Thymus (tissue), 11 donors: ENCODE results near the gene ZNF266. TPM values are rescaled to one million over a fixed set of nuclear protein-coding genes. Genes with fewer than 3 reads are reported as not detected.

Experiments used
- DNase-seq, 9 donors: peaks; one replicate each; pipeline ENCODE4 v3.0.0-alpha.2; 2013; ENCODE audit warnings: low spot score in 9 of 9, low read depth in 6 of 9, missing footprints in 1 of 9
- H3K27ac ChIP-seq, 2 donors: one replicate each; pipeline ENCODE4 v1.5.1; 2013; ENCODE audit warnings: control low read depth in 1 of 2, low read depth in 1 of 2, low read length in 1 of 2, mild to moderate bottlenecking in 1 of 2, moderate library complexity in 1 of 2
- H3K27me3 ChIP-seq, 2 donors: one replicate each; pipeline ENCODE4 v1.5.1; 2013; ENCODE audit warnings: low read length in 1 of 2; ENCODE audit not compliant: control insufficient read depth in 2 of 2, insufficient read depth in 1 of 2
- H3K36me3 ChIP-seq, 2 donors: one replicate each; pipeline ENCODE4 v1.5.1; 2013; ENCODE audit warnings: low read length in 1 of 2, mild to moderate bottlenecking in 1 of 2, moderate library complexity in 1 of 2; ENCODE audit not compliant: control insufficient read depth in 2 of 2, insufficient read depth in 2 of 2
- H3K4me1 ChIP-seq, 2 donors: one replicate each; pipeline ENCODE4 v1.5.1; 2013; ENCODE audit warnings: low read length in 2 of 2; ENCODE audit not compliant: control insufficient read depth in 2 of 2, insufficient read depth in 2 of 2
- H3K4me3 ChIP-seq, 2 donors: one replicate each; pipeline ENCODE4 v1.5.1; 2013; ENCODE audit warnings: low read length in 2 of 2, control low read depth in 1 of 2, mild to moderate bottlenecking in 1 of 2
- H3K9me3 ChIP-seq, 2 donors: one replicate each; pipeline ENCODE4 v1.5.1; 2013; ENCODE audit warnings: low read length in 1 of 2, mild to moderate bottlenecking in 1 of 2; ENCODE audit not compliant: control insufficient read depth in 2 of 2, insufficient read depth in 1 of 2
- WGBS: extraction: QIAGEN DNeasy Blood & Tissue Kit; methylation state at CpG from one replicate; pipeline ENCODE4 v1.1.7; 2013; 5-methylcytosine and 5-hydroxymethylcytosine counted together
- polyA plus RNA-seq: library from polyadenylated mRNA; stranded (reverse); fragments of 200-250 nt; gene quantifications from one replicate; pipeline ENCODE4 v1.2.3, GENCODE V29; 2013
- total RNA-seq: library from RNA; stranded (reverse); fragments of 120-200 nt; gene quantifications from one replicate; pipeline ENCODE4 v1.2.4, GENCODE V29; 2013
- donor health status: healthy.

The ZNF266 gene
- total and polyA plus RNA-seq, 2 donors = 25.7 to 151 TPM

- 88% methylated on average over 4 of the region's 4 CpGs for WGBS
- Histone ChIP-seq H3K27ac (peak overlapping the region in 1 of 2 donors; percentile 31), H3K4me3 (no peak overlapping the region), H3K36me3 (peaks cover 10 to 17% of the 10 kb centered on the region in 2 donors), H3K27me3 (no peaks in the 10 kb centered on the region), H3K9me3 (peaks cover 0 to 2% of the 10 kb centered on the region in 2 donors), H3K4me1 (peaks cover 8 to 10% of the 10 kb centered on the region in 2 donors)
- no peak for DNase-seq
Observed at GRCh38 chr19:9436358-9436757, 985 bp upstream of the ZNF266 start.

DNA sequence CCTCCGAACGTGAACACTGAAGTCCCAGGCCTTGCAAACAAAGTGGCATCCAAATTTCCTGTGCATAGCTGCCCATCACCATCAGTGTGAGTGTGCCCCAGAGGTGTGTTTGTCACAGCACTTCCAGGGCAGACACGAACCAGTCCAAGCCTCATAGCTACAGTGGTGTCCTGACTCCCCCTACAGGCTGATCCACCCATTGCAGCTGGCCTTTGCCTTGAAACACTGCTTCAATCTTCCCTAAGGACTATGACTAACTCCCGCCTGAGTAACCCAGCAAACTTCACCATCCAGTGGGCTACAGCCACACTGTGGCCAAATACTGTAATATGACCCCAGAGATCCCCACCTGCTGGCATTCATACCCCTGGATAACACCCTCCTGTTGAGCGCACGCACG, 3.9 kb downstream of the ZNF266 start:
- H3K4me1 ChIP-seq = peaks cover 8 to 10% of the 10 kb centered on the region in 2 donors
- 97% methylated on average over 7 of the region's 7 CpGs for WGBS
- peaks cover 31 to 42% of the 10 kb centered on the region in 2 donors for H3K36me3 ChIP-seq
- no peaks in the 10 kb centered on the region for H3K27me3 ChIP-seq
- no peak overlapping the region for H3K4me3 ChIP-seq
- peaks cover 0 to 5% of the 10 kb centered on the region in 2 donors for H3K9me3 ChIP-seq
- DNase-seq = peak in 5 of 9 donors; percentile 15 to 58 (median 28)
- H3K27ac ChIP-seq = no peak overlapping the region

- Histone ChIP-seq H3K36me3 (peaks cover 36 to 49% of the 10 kb centered on the region in 2 donors), H3K27ac (no peak overlapping the region), H3K4me1 (peaks cover 2 to 3% of the 10 kb centered on the region in 2 donors), H3K9me3 (peaks cover 0 to 8% of the 10 kb centered on the region in 2 donors), H3K4me3 (no peak overlapping the region), H3K27me3 (no peaks in the 10 kb centered on the region)
- 100% methylated on average over 1 of the region's 1 CpG for WGBS
- DNase-seq = no peak
Observed at GRCh38 chr19:9430444-9430843, 4.9 kb downstream of the ZNF266 start.

DNA sequence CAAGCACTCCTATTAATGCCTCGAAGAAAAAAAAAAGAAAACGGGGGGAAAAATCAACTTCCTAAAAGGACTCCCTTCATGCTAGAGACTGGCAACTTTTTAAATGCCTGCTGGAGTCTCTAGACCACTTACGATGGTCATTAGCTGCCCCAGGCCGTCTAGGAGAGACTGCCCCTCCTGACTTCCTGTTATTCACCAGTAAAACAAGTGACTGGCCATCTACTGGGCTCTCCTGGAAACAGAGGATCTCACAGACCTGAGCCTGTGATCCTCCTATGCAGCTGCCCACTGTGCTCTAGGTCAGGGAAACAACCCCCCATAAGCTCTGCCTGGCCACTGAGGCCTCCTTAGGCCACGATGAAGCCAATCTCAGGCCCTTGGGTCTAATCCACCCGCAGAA, 7.4 kb downstream of the ZNF266 start:
- Histone ChIP-seq H3K4me1 (no peaks in the 10 kb centered on the region), H3K27me3 (no peaks in the 10 kb centered on the region), H3K27ac (no peak overlapping the region), H3K36me3 (peaks cover 50 to 66% of the 10 kb centered on the region in 2 donors), H3K4me3 (no peak overlapping the region), H3K9me3 (peaks cover 5 to 8% of the 10 kb centered on the region in 2 donors)
- WGBS = 90% methylated on average over 6 of the region's 6 CpGs
- no peak for DNase-seq

GRCh38 chr19:9413240-9413954, 22.0 kb downstream of the ZNF266 start:
- no peak for DNase-seq
- no peaks in the 10 kb centered on the region for H3K27me3 ChIP-seq
- no peak overlapping the region for H3K27ac ChIP-seq
- peaks cover 56 to 58% of the 10 kb centered on the region in 2 donors for H3K36me3 ChIP-seq
- WGBS = 99% methylated on average over 14 of the region's 14 CpGs
- H3K4me3 ChIP-seq = no peak overlapping the region
- H3K4me1 ChIP-seq = no peaks in the 10 kb centered on the region
- H3K9me3 ChIP-seq = peaks cover 30 to 47% of the 10 kb centered on the region in 2 donors

DNA sequence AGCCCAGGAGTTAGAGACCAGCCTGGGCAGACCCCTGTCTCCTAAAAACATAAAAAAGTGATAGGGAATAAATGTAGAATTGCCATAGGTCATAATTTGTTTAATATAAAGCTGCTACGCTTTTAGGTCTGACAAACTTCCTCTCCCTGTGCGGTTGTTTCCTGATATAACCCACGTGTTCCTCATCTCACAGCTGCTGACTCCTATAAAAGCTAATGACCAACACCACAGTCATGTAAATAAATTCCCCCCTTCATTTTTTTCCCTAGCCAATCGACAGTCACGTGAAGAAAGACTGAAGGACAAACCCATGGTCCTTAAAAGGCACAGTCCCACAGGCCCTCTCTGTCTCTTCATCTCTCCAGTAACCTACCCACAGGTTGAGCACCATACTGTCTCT, 27.5 kb downstream of the ZNF266 start:
- no peak overlapping the region for H3K4me3 ChIP-seq
- no peaks in the 10 kb centered on the region for H3K4me1 ChIP-seq
- WGBS = 67% methylated on average over 5 of the region's 5 CpGs
- H3K9me3 ChIP-seq = peaks cover 22 to 28% of the 10 kb centered on the region in 2 donors
- H3K36me3 ChIP-seq = peaks cover 5 to 6% of the 10 kb centered on the region in 2 donors
- DNase-seq = no peak
- no peaks in the 10 kb centered on the region for H3K27me3 ChIP-seq
- no peak overlapping the region for H3K27ac ChIP-seq

GRCh38 chr19:9406798-9407352, 28.5 kb downstream of the ZNF266 start:
- no peaks in the 10 kb centered on the region for H3K36me3 ChIP-seq
- H3K4me1 ChIP-seq = no peaks in the 10 kb centered on the region
- H3K27ac ChIP-seq = no peak overlapping the region
- H3K4me3 ChIP-seq = peak overlapping the region; percentile 42 to 45
- peak in 6 of 9 donors; percentile 8 to 57 (median 31) for DNase-seq
- no peaks in the 10 kb centered on the region for H3K27me3 ChIP-seq
- peaks cover 16 to 23% of the 10 kb centered on the region in 2 donors for H3K9me3 ChIP-seq
- 10% methylated on average over 39 of the region's 39 CpGs for WGBS

DNA sequence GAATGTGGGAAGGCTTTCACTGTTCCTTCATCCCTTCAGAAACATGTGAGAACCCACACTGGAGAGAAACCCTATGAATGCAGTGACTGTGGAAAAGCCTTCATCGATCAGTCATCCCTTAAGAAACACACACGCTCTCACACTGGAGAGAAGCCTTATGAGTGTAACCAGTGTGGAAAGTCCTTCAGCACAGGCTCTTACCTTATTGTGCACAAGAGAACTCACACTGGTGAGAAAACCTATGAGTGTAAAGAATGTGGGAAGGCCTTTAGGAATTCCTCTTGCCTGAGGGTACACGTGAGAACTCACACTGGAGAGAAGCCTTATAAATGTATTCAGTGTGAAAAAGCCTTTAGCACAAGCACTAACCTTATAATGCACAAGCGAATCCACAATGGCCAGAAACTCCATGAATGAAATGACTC, 54.0 kb downstream of the ZNF266 start:
- no peak for DNase-seq
- 72% methylated on average over 4 of the region's 4 CpGs for WGBS
- Histone ChIP-seq H3K27ac (no peak overlapping the region), H3K27me3 (no peaks in the 10 kb centered on the region), H3K36me3 (peaks cover 21 to 22% of the 10 kb centered on the region in 2 donors), H3K9me3 (peaks cover 21 to 22% of the 10 kb centered on the region in 2 donors), H3K4me3 (no peak overlapping the region), H3K4me1 (no peaks in the 10 kb centered on the region)
